ENCODE data around the gene PEX5L. TPM values are rescaled to one million over a fixed set of nuclear protein-coding genes. Genes with fewer than 3 reads are reported as not detected.

Gene PEX5L
- total RNA-seq, 1 experiment from 2014 or later = 3.2 TPM

DNA sequence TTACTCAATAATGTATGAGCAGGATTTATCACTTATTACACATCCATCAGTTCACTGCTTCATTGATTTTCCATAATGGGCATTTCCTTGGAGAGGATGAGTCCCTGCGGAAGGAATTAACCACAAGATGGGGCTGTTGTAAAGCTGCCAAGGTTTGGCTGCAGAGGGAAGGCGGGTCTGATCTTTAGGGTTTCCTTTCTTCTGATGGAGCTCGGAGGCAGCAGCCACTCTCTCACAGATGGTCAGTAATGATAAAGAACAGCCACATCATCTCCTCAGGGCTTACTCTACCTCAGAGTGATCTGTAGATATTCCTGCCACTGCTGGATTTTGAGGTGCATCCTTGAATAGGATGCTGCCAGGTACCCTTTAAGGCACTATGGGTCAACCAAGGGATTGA, 268.7 kb downstream of the PEX5L start (continued):
- TF ChIP-seq, protein P1, sequence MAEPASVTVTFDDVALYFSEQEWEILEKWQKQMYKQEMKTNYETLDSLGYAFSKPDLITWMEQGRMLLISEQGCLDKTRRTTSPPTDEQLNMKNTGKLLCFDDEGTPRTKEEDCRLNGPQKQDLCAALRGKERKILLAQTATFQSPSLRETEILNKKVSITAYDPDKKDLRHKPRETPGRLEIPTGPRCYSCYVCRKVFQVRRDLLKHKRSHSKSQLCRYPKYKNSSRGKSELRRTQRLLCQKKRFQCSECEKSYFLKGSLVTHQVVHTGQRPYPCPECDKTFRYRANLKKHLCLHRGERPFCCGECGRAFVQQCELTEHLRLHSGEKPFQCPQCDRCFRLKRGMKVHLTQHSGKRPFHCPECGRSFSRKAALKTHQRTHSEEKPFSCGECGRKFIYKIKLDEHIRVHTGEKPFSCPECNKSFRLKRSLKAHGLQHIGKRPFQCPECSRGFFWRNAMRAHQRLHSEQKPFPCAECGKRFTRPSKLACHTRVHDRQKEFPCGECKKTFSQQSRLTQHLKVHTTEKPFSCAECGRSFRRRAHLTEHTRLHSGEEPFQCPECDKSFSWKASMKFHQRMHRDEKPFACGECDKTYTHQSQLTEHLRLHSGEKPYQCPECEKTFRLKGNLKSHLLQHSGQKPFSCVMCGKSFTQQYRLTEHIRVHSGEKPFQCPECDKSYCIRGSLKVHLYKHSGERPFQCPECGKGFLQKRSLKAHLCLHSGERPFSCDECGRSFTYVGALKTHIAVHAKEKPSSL (CRISPR knock-in tag; conservative IDR thresholded peaks at IDR 0.05) = no peak

DNA sequence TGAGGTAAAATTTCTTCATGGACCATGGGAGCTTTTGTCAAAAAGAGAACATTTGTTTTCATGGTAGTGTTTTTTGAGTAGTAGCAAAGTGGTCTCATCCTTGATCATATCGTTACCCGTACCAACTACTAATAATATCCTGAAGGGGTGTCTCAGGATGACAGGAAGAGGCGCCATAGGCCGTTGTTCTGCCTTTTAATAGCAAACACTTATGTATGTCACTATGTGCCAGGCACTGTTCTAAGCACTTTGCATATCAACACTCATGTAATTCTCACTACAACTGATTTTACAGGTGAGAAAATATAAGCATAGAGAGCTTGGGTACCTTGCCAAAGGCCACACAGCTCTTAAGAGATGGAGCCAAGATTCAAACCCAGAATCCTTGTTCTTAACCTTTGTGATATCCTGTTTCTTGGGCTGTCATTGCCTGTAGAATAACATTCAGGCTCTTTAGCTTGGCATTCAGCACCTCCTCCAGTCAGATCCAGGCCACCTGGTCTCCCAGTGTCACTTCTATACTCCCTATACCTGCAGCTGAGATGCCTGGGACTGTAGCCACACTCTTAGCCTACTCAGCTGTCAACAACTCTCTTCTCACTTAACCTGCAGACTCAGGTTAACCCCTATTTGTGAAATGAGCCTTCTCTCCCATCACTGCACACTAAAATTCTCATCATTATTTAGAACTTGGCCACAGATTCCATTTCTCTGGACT, 270.2 kb downstream of the PEX5L start:
- TF ChIP-seq ZNF671 (CRISPR knock-in tag; IDR thresholded peaks at IDR 0.05) (no peak), HMGA2 (CRISPR knock-in tag; IDR thresholded peaks at IDR 0.05) (no peak), NFYB (CRISPR knock-in tag; conservative IDR thresholded peaks at IDR 0.05; ENCODE audit: low read depth) (no peak), FOXK1 (CRISPR knock-in tag; IDR thresholded peaks at IDR 0.05) (no peak), OVOL2 (CRISPR knock-in tag; IDR thresholded peaks at IDR 0.05; ENCODE audit: borderline replicate concordance) (no peak)
- TF ChIP-seq, protein P2, sequence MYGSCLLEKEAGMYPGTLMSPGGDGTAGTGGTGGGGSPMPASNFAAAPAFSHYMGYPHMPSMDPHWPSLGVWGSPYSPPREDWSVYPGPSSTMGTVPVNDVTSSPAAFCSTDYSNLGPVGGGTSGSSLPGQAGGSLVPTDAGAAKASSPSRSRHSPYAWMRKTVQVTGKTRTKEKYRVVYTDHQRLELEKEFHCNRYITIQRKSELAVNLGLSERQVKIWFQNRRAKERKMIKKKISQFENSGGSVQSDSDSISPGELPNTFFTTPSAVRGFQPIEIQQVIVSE (CRISPR knock-in tag; IDR thresholded peaks at IDR 0.05; ENCODE audit: borderline replicate concordance) = no peak
- TF ChIP-seq, protein P3, sequence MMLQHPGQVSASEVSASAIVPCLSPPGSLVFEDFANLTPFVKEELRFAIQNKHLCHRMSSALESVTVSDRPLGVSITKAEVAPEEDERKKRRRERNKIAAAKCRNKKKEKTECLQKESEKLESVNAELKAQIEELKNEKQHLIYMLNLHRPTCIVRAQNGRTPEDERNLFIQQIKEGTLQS (CRISPR knock-in tag; conservative IDR thresholded peaks at IDR 0.05) = no peak
- Mint-ChIP-seq H3K27ac (no peak overlapping the region), H3K9me3 (no peaks in the 10 kb centered on the region), H3K27me3 (ENCODE audit: low read depth) (no peaks in the 10 kb centered on the region), H3K4me3 (no peak overlapping the region), H3K36me3 (peaks cover 32% of the 10 kb centered on the region), H3K4me1 (peaks cover 14% of the 10 kb centered on the region)
- no peak for DNase-seq (ENCODE audit: low spot score)
- CTCF ChIA-PET = interaction anchor here (0.6 to 1.1 kb wide), 4 partner anchors 14 to 589 kb away, joined by 3 read pairs; no protein-coding TSS in a partner anchor
- POLR2A ChIA-PET = interaction anchor here (0.6 kb wide), 1 partner anchor 1887 kb away, joined by 3 read pairs; no protein-coding TSS in a partner anchor
- no peak for ATAC-seq

DNA sequence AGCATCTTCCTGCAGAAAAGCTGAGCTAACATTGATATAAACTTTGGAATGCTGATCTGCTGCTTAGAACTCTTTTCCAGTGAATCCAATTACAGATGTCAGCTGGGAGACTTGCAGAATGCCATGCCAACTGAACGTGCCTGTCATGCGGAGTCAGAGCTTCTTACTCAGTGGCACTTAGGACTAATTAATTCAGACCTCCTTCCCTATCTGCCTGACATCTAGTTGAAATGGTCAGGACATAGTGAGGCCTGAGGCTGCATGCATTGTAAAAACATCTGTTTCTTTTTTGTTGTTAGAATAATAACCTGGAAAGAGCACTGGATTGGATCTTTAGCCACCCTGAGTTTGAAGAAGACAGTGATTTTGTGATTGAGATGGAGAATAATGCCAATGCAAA, 271.3 kb downstream of the PEX5L start:
- H3K4me1 Mint-ChIP-seq = peaks cover 8% of the 10 kb centered on the region
- H3K36me3 Mint-ChIP-seq = peaks cover 44% of the 10 kb centered on the region
- CTCF ChIA-PET = no interaction called here
- no peaks in the 10 kb centered on the region for H3K9me3 Mint-ChIP-seq
- no peak overlapping the region for H3K27ac Mint-ChIP-seq
- no peak for TF ChIP-seq ZNF396 (CRISPR knock-in tag; IDR thresholded peaks at IDR 0.05; ENCODE audit: borderline replicate concordance)
- TF ChIP-seq ZNF232 (CRISPR knock-in tag; IDR thresholded peaks at IDR 0.05) = no peak
- TF ChIP-seq ATF1 (CRISPR knock-in tag; IDR thresholded peaks at IDR 0.05) = no peak
- TF ChIP-seq ETV6 (CRISPR knock-in tag; IDR thresholded peaks at IDR 0.05) = no peak
- no peak for TF ChIP-seq SP1 (CRISPR knock-in tag; conservative IDR thresholded peaks at IDR 0.05)
- no peak for TF ChIP-seq JAZF1 (CRISPR knock-in tag; IDR thresholded peaks at IDR 0.05)
- no peak for TF ChIP-seq GTF2I (CRISPR knock-in tag; conservative IDR thresholded peaks at IDR 0.05)
- no peak for TF ChIP-seq ZNF138 (CRISPR knock-in tag; conservative IDR thresholded peaks at IDR 0.05)
- no peak for TF ChIP-seq TEAD1 (CRISPR knock-in tag; IDR thresholded peaks at IDR 0.05)
- TF ChIP-seq, protein P4, sequence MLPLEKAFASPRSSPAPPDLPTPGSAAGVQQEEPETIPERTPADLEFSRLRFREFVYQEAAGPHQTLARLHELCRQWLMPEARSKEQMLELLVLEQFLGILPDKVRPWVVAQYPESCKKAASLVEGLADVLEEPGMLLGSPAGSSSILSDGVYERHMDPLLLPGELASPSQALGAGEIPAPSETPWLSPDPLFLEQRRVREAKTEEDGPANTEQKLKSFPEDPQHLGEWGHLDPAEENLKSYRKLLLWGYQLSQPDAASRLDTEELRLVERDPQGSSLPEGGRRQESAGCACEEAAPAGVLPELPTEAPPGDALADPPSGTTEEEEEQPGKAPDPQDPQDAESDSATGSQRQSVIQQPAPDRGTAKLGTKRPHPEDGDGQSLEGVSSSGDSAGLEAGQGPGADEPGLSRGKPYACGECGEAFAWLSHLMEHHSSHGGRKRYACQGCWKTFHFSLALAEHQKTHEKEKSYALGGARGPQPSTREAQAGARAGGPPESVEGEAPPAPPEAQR (CRISPR knock-in tag; IDR thresholded peaks at IDR 0.05) = no peak
- no peak for TF ChIP-seq IRF2 (CRISPR knock-in tag; IDR thresholded peaks at IDR 0.05; ENCODE audit: borderline replicate concordance, low read depth)
- ATAC-seq = no peak
- H3K27me3 Mint-ChIP-seq (ENCODE audit: low read depth) = no peaks in the 10 kb centered on the region
- POLR2A ChIA-PET = no interaction called here
- no peak overlapping the region for H3K4me3 Mint-ChIP-seq
- DNase-seq (ENCODE audit: low spot score) = no peak

Data from WTC11 (cell line).